Activated T-cell treated with anti-CD3 and anti-CD28 coated beads, Interleukin-2, amount 50 U/mL, for 48 hours (primary cell): Measurements from ENCODE around the gene GSK3B.

Source experiments
- DNase-seq, 2 experiments: peaks; one replicate each; pipeline ENCODE4 v3.0.0-alpha.2; 2020

Gene GSK3B

GRCh38 chr3:120093911-120094775 is at the start of gene GSK3B:
TSS of gene GSK3B (minus strand) at chr3:120094447. CDS start at chr3:120093434, 1,013 bp downstream.
- peak in 1 of 2 experiments; percentile 100 for DNase-seq

GRCh38 chr3:120143676-120144075 is 49.4 kb upstream of the GSK3B start:
- DNase-seq: no peak

- DNase-seq: no peak
Measured at GRCh38 chr3:120142236-120142635, 48.0 kb upstream of the GSK3B start.

GRCh38 chr3:120140098-120140742 is 46.0 kb upstream of the GSK3B start:
- DNase-seq: no peak

GRCh38 chr3:120139140-120139539 is 44.9 kb upstream of the GSK3B start:
- DNase-seq: no peak

GRCh38 chr3:120137548-120137947 is 43.3 kb upstream of the GSK3B start:
- DNase-seq: no peak

- DNase-seq: no peak
Measured at GRCh38 chr3:120130656-120131055, 36.4 kb upstream of the GSK3B start.

- DNase-seq: no peak
Measured at GRCh38 chr3:120129718-120130513, 35.7 kb upstream of the GSK3B start.

- no peak for DNase-seq
Measured at GRCh38 chr3:120129051-120129450, 34.8 kb upstream of the GSK3B start.

- no peak for DNase-seq
Measured at GRCh38 chr3:120125992-120126391, 31.7 kb upstream of the GSK3B start.

- DNase-seq: no peak
Measured at GRCh38 chr3:120119846-120120510, 25.7 kb upstream of the GSK3B start.

- DNase-seq: no peak
Measured at GRCh38 chr3:120114981-120115380, 20.7 kb upstream of the GSK3B start.

GRCh38 chr3:120114376-120114775 is 20.1 kb upstream of the GSK3B start:
- DNase-seq: no peak

GRCh38 chr3:120113128-120114116 is 19.2 kb upstream of the GSK3B start:
- no peak for DNase-seq

- DNase-seq: no peak
Measured at GRCh38 chr3:120111898-120112297, 17.7 kb upstream of the GSK3B start.

- no peak for DNase-seq
Measured at GRCh38 chr3:120103276-120103675, 9.0 kb upstream of the GSK3B start.

GRCh38 chr3:120102674-120103073 is 8.4 kb upstream of the GSK3B start:
- no peak for DNase-seq

- no peak for DNase-seq
Measured at GRCh38 chr3:120102232-120102631, 8.0 kb upstream of the GSK3B start.

- no peak for DNase-seq
Measured at GRCh38 chr3:120101624-120102023, 7.4 kb upstream of the GSK3B start.

- DNase-seq: no peak
Measured at GRCh38 chr3:120100711-120101110, 6.5 kb upstream of the GSK3B start.

- no peak for DNase-seq
Measured at GRCh38 chr3:120098710-120099109, 4.5 kb upstream of the GSK3B start.

GRCh38 chr3:120095979-120096426 is 1.8 kb upstream of the GSK3B start:
- DNase-seq: no peak
